Liver (tissue), 3 donors: ENCODE data around the gene CEP63.

ENCODE experiments used
- EGR1 ChIP-seq, 2 donors: IDR thresholded peaks; 2 replicates each; pipeline ENCODE4 v1.6.1; 2016 to 2018; ENCODE audit warnings: antibody characterized with exemption in 2 of 2, low read depth in 2 of 2
- FOXA1 ChIP-seq: IDR thresholded peaks from 2 replicates; pipeline ENCODE4 v1.6.1; 2016; ENCODE audit warnings: antibody characterized with exemption
- GABPA ChIP-seq, 2 donors: IDR thresholded peaks in 1 of 2; conservative IDR thresholded peaks in 1 of 2; 2 replicates each; pipeline ENCODE4 v1.6.1; 2016; ENCODE audit warnings: antibody characterized with exemption in 2 of 2, mild to moderate bottlenecking in 1 of 2, moderate library complexity in 1 of 2
- HNF4A ChIP-seq, 2 donors: conservative IDR thresholded peaks; 2 replicates each; pipeline ENCODE4 v1.6.1; 2016; ENCODE audit warnings: antibody characterized with exemption in 2 of 2, mild to moderate bottlenecking in 2 of 2
- JUND ChIP-seq, 2 donors: IDR thresholded peaks; 2 replicates each; pipeline ENCODE4 v1.6.1; 2016; ENCODE audit warnings: antibody characterized with exemption in 2 of 2
- NR2F2 ChIP-seq: IDR thresholded peaks from 2 replicates; pipeline ENCODE4 v1.6.1; 2016; ENCODE audit warnings: antibody characterized with exemption
- RAD21 ChIP-seq, 2 donors: IDR thresholded peaks; 2 replicates each; pipeline ENCODE4 v1.6.1; 2016; ENCODE audit warnings: antibody characterized with exemption in 2 of 2, mild to moderate bottlenecking in 2 of 2
- SP1 ChIP-seq: IDR thresholded peaks from 2 replicates; pipeline ENCODE4 v1.6.1; 2018; ENCODE audit warnings: antibody characterized with exemption, mild to moderate bottlenecking
- TAF1 ChIP-seq: conservative IDR thresholded peaks from 2 replicates; pipeline ENCODE4 v1.6.1; 2016; ENCODE audit warnings: antibody characterized with exemption, mild to moderate bottlenecking
- YY1 ChIP-seq: IDR thresholded peaks from 2 replicates; pipeline ENCODE4 v1.6.1; 2016; ENCODE audit warnings: antibody characterized with exemption, mild to moderate bottlenecking
- TF ChIP-seq, protein P1 (sequence below): fragments of 150-350 bp; IDR thresholded peaks from 2 replicates; pipeline ENCODE4 v1.5.1; 2017; ENCODE audit warnings: improper control_type of control experiment, low read depth, low read length; ENCODE audit not compliant: missing input control
- TF ChIP-seq, protein P2 (sequence below): IDR thresholded peaks from 2 replicates; pipeline ENCODE4 v1.6.1; 2016; ENCODE audit warnings: antibody characterized with exemption
- TF ChIP-seq, protein P3 (sequence below): IDR thresholded peaks from 2 replicates; pipeline ENCODE4 v1.6.1; 2016; ENCODE audit warnings: antibody characterized with exemption, mild to moderate bottlenecking
- TF ChIP-seq, protein P4 (sequence below): IDR thresholded peaks from 2 replicates; pipeline ENCODE4 v1.6.1; 2016; ENCODE audit warnings: antibody characterized with exemption
- donor health status: healthy.
- donor health status: healthy.

GRCh38 chr3:134441321-134441720 is 44.5 kb upstream of the CEP63 start:
- TF ChIP-seq, protein P1, sequence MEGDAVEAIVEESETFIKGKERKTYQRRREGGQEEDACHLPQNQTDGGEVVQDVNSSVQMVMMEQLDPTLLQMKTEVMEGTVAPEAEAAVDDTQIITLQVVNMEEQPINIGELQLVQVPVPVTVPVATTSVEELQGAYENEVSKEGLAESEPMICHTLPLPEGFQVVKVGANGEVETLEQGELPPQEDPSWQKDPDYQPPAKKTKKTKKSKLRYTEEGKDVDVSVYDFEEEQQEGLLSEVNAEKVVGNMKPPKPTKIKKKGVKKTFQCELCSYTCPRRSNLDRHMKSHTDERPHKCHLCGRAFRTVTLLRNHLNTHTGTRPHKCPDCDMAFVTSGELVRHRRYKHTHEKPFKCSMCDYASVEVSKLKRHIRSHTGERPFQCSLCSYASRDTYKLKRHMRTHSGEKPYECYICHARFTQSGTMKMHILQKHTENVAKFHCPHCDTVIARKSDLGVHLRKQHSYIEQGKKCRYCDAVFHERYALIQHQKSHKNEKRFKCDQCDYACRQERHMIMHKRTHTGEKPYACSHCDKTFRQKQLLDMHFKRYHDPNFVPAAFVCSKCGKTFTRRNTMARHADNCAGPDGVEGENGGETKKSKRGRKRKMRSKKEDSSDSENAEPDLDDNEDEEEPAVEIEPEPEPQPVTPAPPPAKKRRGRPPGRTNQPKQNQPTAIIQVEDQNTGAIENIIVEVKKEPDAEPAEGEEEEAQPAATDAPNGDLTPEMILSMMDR = no peak
- TF ChIP-seq, protein P2, sequence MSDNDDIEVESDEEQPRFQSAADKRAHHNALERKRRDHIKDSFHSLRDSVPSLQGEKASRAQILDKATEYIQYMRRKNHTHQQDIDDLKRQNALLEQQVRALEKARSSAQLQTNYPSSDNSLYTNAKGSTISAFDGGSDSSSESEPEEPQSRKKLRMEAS = no peak
- TF ChIP-seq SP1 = no peak
- TF ChIP-seq YY1 = no peak
- no peak for TF ChIP-seq JUND (IDR thresholded peaks at IDR 0.05)
- no peak for TF ChIP-seq TAF1
- TF ChIP-seq EGR1 (IDR thresholded peaks at IDR 0.05; ENCODE audit: low read depth in 2 of 2) = no peak
- TF ChIP-seq, protein P3, sequence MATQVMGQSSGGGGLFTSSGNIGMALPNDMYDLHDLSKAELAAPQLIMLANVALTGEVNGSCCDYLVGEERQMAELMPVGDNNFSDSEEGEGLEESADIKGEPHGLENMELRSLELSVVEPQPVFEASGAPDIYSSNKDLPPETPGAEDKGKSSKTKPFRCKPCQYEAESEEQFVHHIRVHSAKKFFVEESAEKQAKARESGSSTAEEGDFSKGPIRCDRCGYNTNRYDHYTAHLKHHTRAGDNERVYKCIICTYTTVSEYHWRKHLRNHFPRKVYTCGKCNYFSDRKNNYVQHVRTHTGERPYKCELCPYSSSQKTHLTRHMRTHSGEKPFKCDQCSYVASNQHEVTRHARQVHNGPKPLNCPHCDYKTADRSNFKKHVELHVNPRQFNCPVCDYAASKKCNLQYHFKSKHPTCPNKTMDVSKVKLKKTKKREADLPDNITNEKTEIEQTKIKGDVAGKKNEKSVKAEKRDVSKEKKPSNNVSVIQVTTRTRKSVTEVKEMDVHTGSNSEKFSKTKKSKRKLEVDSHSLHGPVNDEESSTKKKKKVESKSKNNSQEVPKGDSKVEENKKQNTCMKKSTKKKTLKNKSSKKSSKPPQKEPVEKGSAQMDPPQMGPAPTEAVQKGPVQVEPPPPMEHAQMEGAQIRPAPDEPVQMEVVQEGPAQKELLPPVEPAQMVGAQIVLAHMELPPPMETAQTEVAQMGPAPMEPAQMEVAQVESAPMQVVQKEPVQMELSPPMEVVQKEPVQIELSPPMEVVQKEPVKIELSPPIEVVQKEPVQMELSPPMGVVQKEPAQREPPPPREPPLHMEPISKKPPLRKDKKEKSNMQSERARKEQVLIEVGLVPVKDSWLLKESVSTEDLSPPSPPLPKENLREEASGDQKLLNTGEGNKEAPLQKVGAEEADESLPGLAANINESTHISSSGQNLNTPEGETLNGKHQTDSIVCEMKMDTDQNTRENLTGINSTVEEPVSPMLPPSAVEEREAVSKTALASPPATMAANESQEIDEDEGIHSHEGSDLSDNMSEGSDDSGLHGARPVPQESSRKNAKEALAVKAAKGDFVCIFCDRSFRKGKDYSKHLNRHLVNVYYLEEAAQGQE = no peak
- no peak for TF ChIP-seq FOXA1
- no peak for TF ChIP-seq RAD21 (IDR thresholded peaks at IDR 0.05)
- TF ChIP-seq GABPA (IDR thresholded peaks at IDR 0.05 in 1 of 2, conservative IDR thresholded peaks at IDR 0.05 in 1 of 2) = no peak
- TF ChIP-seq, protein P4, sequence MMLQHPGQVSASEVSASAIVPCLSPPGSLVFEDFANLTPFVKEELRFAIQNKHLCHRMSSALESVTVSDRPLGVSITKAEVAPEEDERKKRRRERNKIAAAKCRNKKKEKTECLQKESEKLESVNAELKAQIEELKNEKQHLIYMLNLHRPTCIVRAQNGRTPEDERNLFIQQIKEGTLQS = no peak
- TF ChIP-seq NR2F2 = no peak
- no peak for TF ChIP-seq HNF4A (conservative IDR thresholded peaks at IDR 0.05)
